Adipocyte (in vitro differentiated cells): ENCODE measurements around the gene EPHA3.

Source experiments
- DNase-seq: peaks from one replicate; pipeline ENCODE4 v3.0.0-alpha.2; 2015; ENCODE audit warnings: low read depth
- H3K27me3 ChIP-seq: replicated peaks from 2 replicates; pipeline ENCODE4 v1.7.0; 2013; ENCODE audit warnings: mild to moderate bottlenecking, low read length, moderate library complexity; ENCODE audit not compliant: control insufficient read depth, insufficient read depth
- H3K36me3 ChIP-seq: 2 replicates; pipeline ENCODE4 v1.7.0; 2013; ENCODE audit warnings: low read length, mild to moderate bottlenecking, moderate library complexity; ENCODE audit not compliant: control insufficient read depth, insufficient read depth, severe bottlenecking
- H3K4me1 ChIP-seq: 2 replicates; pipeline ENCODE4 v1.7.0; 2013; ENCODE audit warnings: mild to moderate bottlenecking, low read length, moderate library complexity; ENCODE audit not compliant: control insufficient read depth, insufficient read depth
- H3K4me3 ChIP-seq: 2 replicates; pipeline ENCODE4 v1.7.0; 2013; ENCODE audit warnings: mild to moderate bottlenecking, low read length, moderate library complexity
- H3K9ac ChIP-seq: 2 replicates; pipeline ENCODE4 v1.7.0; 2013; ENCODE audit warnings: mild to moderate bottlenecking, low read length, moderate library complexity
- H3K9me3 ChIP-seq: 2 replicates; pipeline ENCODE4 v1.7.0; 2013; ENCODE audit warnings: mild to moderate bottlenecking, low read length, moderate library complexity; ENCODE audit not compliant: control insufficient read depth

The EPHA3 gene

GRCh38 chr3:89521328-89521727 lies 413.9 kb downstream of the EPHA3 start:
- no peaks in the 10 kb centered on the region for H3K36me3 ChIP-seq
- no peak overlapping the region for H3K4me3 ChIP-seq
- H3K9me3 ChIP-seq, result no peaks in the 10 kb centered on the region
- DNase-seq, result no peak
- H3K4me1 ChIP-seq, result peaks cover 15% of the 10 kb centered on the region
- no peaks in the 10 kb centered on the region for H3K27me3 ChIP-seq
- H3K9ac ChIP-seq, result no peak overlapping the region

- no peak for DNase-seq
- no peak overlapping the region for H3K4me3 ChIP-seq
- H3K9ac ChIP-seq, result no peak overlapping the region
- peaks cover 15% of the 10 kb centered on the region for H3K4me1 ChIP-seq
- no peaks in the 10 kb centered on the region for H3K27me3 ChIP-seq
- no peaks in the 10 kb centered on the region for H3K36me3 ChIP-seq
- no peaks in the 10 kb centered on the region for H3K9me3 ChIP-seq
These were observed 414.7 kb downstream of the EPHA3 start for GRCh38 chr3:89522155-89522554.

GRCh38 chr3:89525609-89526008 lies 418.2 kb downstream of the EPHA3 start:
- Histone ChIP-seq H3K4me1 (peaks cover 15% of the 10 kb centered on the region), H3K36me3 (no peaks in the 10 kb centered on the region), H3K27me3 (no peaks in the 10 kb centered on the region), H3K4me3 (no peak overlapping the region), H3K9me3 (no peaks in the 10 kb centered on the region), H3K9ac (no peak overlapping the region)
- DNase-seq, result no peak

GRCh38 chr3:89527736-89528305 lies 420.4 kb downstream of the EPHA3 start:
- Histone ChIP-seq H3K27me3 (no peaks in the 10 kb centered on the region), H3K9ac (no peak overlapping the region), H3K4me1 (no peaks in the 10 kb centered on the region), H3K9me3 (no peaks in the 10 kb centered on the region), H3K4me3 (no peak overlapping the region), H3K36me3 (no peaks in the 10 kb centered on the region)
- no peak for DNase-seq
